Activated CD4-positive, CD25-positive, alpha-beta regulatory T cell treated with anti-CD3 and anti-CD28 coated beads, Interleukin-2, amount 50 U/mL, for 16 hours (primary cell): ENCODE measurements around the gene TGFBR1.

Source experiments
- DNase-seq: peaks from one replicate; pipeline ENCODE4 v3.0.0-alpha.2; 2020; ENCODE audit warnings: low read depth, low spot score

Gene TGFBR1

GRCh38 chr9:99169982-99170761, 65.3 kb downstream of the TGFBR1 start:
- no peak for DNase-seq

GRCh38 chr9:99171225-99172123, 66.6 kb downstream of the TGFBR1 start:
- no peak for DNase-seq

- DNase-seq: no peak
Observed at GRCh38 chr9:99172124-99173091, 67.5 kb downstream of the TGFBR1 start.

GRCh38 chr9:99173570-99174504, 68.9 kb downstream of the TGFBR1 start:
- DNase-seq: no peak

- DNase-seq: no peak
Observed at GRCh38 chr9:99176527-99177013, 71.7 kb downstream of the TGFBR1 start.

- DNase-seq: no peak
Observed at GRCh38 chr9:99177576-99178366, 72.9 kb downstream of the TGFBR1 start.

GRCh38 chr9:99178912-99179872, 74.3 kb downstream of the TGFBR1 start:
- DNase-seq: no peak

- DNase-seq: no peak
Observed at GRCh38 chr9:99180199-99180598, 75.3 kb downstream of the TGFBR1 start.

GRCh38 chr9:99180662-99181061, 75.7 kb downstream of the TGFBR1 start:
- DNase-seq: no peak

GRCh38 chr9:99181206-99181605, 76.3 kb downstream of the TGFBR1 start:
- DNase-seq: no peak

GRCh38 chr9:99181621-99182020, 76.7 kb downstream of the TGFBR1 start:
- DNase-seq: no peak

- DNase-seq: no peak
Observed at GRCh38 chr9:99182356-99182755, 77.4 kb downstream of the TGFBR1 start.

GRCh38 chr9:99183616-99184015, 78.7 kb downstream of the TGFBR1 start:
- DNase-seq: no peak

- DNase-seq: no peak
Observed at GRCh38 chr9:99184110-99184474, 79.2 kb downstream of the TGFBR1 start.

- peak; percentile 36 for DNase-seq
Observed at GRCh38 chr9:99184475-99185347, 79.8 kb downstream of the TGFBR1 start.

GRCh38 chr9:99185348-99185632, 80.4 kb downstream of the TGFBR1 start:
- DNase-seq: no peak

GRCh38 chr9:99185934-99186333, 81.0 kb downstream of the TGFBR1 start:
- DNase-seq: no peak

- DNase-seq: no peak
Observed at GRCh38 chr9:99187311-99187710, 82.4 kb downstream of the TGFBR1 start.
